D721Med (cell line): ENCODE data around the gene SOX18.

Experiments
- DNase-seq: peaks from one replicate; pipeline ENCODE4 v3.0.0; 2011; ENCODE audit warnings: low spot score; ENCODE audit not compliant: insufficient read length
- FAIRE-seq: peaks from 2 replicates; lab custom pipeline; 2011; peaks lifted over from hg19 to GRCh38; lab: Jason Lieb, UNC
- CTCF ChIP-seq: IDR thresholded peaks from 2 replicates; pipeline ENCODE4 v1.5.1; 2012; ENCODE audit warnings: mild to moderate bottlenecking, control low read depth; ENCODE audit not compliant: insufficient read depth; ENCODE audit errors: missing control alignments

The SOX18 gene

GRCh38 chr20:64035933-64036345, 13.5 kb downstream of the SOX18 start, which contains the start of gene C20orf204:
TSS of gene C20orf204 (plus strand) at chr20:64036182. CDS start at chr20:64036324, 142 bp downstream.
- DNase-seq (no peak), FAIRE-seq (no peak)
- no peak for TF ChIP-seq CTCF

GRCh38 chr20:64035066-64035932, 14.1 kb downstream of the SOX18 start:
- no peak for TF ChIP-seq CTCF
- FAIRE-seq (no peak), DNase-seq (no peak)

- no peak for FAIRE-seq
- TF ChIP-seq CTCF = no peak
- no peak for DNase-seq
Observed at GRCh38 chr20:64033981-64034493, 15.4 kb downstream of the SOX18 start.

GRCh38 chr20:64032706-64033624, 16.5 kb downstream of the SOX18 start:
- TF ChIP-seq CTCF = no peak
- FAIRE-seq (no peak), DNase-seq (no peak)

- DNase-seq (no peak), FAIRE-seq (no peak)
- no peak for TF ChIP-seq CTCF
Observed at GRCh38 chr20:64031822-64032314, 17.6 kb downstream of the SOX18 start.

GRCh38 chr20:64030371-64031134, 18.9 kb downstream of the SOX18 start:
- DNase-seq (no peak), FAIRE-seq (no peak)
- TF ChIP-seq CTCF = no peak
